ENCODE data around the gene MRTFB.

DNA sequence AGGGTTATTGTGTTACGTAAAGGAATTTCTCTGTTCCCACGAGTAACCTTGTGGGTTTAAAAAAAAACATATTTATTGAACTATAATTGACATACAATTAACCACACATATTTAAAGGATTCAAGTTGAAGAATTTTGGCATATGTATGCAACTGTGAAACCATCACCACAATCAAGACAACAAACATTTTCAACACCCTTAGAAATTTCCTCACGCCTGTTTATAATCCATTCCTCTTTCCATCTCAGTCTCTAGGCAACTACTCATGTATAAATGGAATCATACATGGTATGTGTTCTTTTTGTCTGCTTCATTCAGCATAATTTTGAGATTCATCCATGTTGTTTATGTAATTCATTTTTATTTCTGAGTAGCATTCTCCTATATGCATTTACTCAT lies 104.0 kb downstream of the MRTFB start:
- no peak for TF ChIP-seq CTCF (IDR thresholded peaks at IDR 0.05; ENCODE audit: low read depth, low read length)
- TF ChIP-seq EZH2phosphoT487 (IDR thresholded peaks at IDR 0.05; ENCODE audit: low read depth) = no peak
